GM10266 (cell line): ENCODE results near the gene RFTN1.

Experiments used
- DNase-seq: peaks from one replicate; pipeline ENCODE4 v3.0.0; 2012; ENCODE audit errors: extremely low spot score
- CTCF ChIP-seq: IDR thresholded peaks from 2 replicates; pipeline ENCODE4 v1.5.1; 2012; ENCODE audit warnings: mild to moderate bottlenecking, low read depth; ENCODE audit not compliant: control insufficient read depth, insufficient read depth; ENCODE audit errors: missing control alignments

RFTN1 gene

GRCh38 chr3:16407366-16407765 is 106.1 kb downstream of the RFTN1 start:
- no peak for TF ChIP-seq CTCF
- no peak for DNase-seq

GRCh38 chr3:16406579-16406978 is 106.9 kb downstream of the RFTN1 start:
- TF ChIP-seq CTCF: no peak
- DNase-seq: no peak

GRCh38 chr3:16406166-16406565 is 107.3 kb downstream of the RFTN1 start:
- TF ChIP-seq CTCF: no peak
- DNase-seq: no peak

- no peak for TF ChIP-seq CTCF
- no peak for DNase-seq
Measured at GRCh38 chr3:16404349-16404895, 109.1 kb downstream of the RFTN1 start.

GRCh38 chr3:16402451-16402850 is 111.0 kb downstream of the RFTN1 start:
- no peak for TF ChIP-seq CTCF
- DNase-seq: no peak

- no peak for DNase-seq
- TF ChIP-seq CTCF: no peak
Measured at GRCh38 chr3:16401273-16401672, 112.2 kb downstream of the RFTN1 start.

- TF ChIP-seq CTCF: no peak
Measured at GRCh38 chr3:16400106-16400931, 113.2 kb downstream of the RFTN1 start.

More at GRCh38 chr3:16400106-16400931, 113.2 kb downstream of the RFTN1 start:
- DNase-seq: no peak
